HAP-1 (cell line): Measurements from ENCODE around the gene NKX1-2.

Source experiments
- DNase-seq, 2 experiments: peaks; one replicate each; pipeline ENCODE4 v3.0.0-alpha.2; 2016 to 2020; ENCODE audit warnings: low spot score in 2 of 2
- H3K27me3 ChIP-seq: fragments of 250-450 bp; sonication (Bioruptor Pico); 2 replicates; pipeline ENCODE4 v1.5.1; 2020; ENCODE audit warnings: low read depth, mild to moderate bottlenecking, moderate library complexity
- H3K36me3 ChIP-seq: fragments of 250-450 bp; sonication (Bioruptor Pico); replicated peaks from 2 replicates; pipeline ENCODE4 v1.5.1; 2020; ENCODE audit warnings: mild to moderate bottlenecking
- H3K4me1 ChIP-seq: fragments of 250-450 bp; sonication (Bioruptor Pico); 2 replicates; pipeline ENCODE4 v1.5.1; 2020; ENCODE audit warnings: mild to moderate bottlenecking
- H3K4me3 ChIP-seq: fragments of 250-450 bp; sonication (Bioruptor Pico); 2 replicates; pipeline ENCODE4 v1.5.1; 2020; ENCODE audit warnings: mild to moderate bottlenecking, moderate library complexity
- H3K9me3 ChIP-seq: fragments of 250-450 bp; sonication (Bioruptor Pico); 2 replicates; pipeline ENCODE4 v1.5.1; 2020; ENCODE audit warnings: mild to moderate bottlenecking, moderate library complexity
- in situ Hi-C: fragments of 300-500 bp; cut with MboI; formaldehyde crosslinking; loops from 3 replicates; pipeline ENCODE4 v1.14.3; 2020; ENCODE audit warnings: low sequenced_read_pairs, inconsistent platforms, mixed read lengths

Gene NKX1-2

GRCh38 chr10:124450012-124450782 lies at the start of gene NKX1-2:
NKX1-2 (minus strand) TSS chr10:124450035; CDS start chr10:124449943, 92 bp downstream.
- in situ Hi-C loops, result no loop called here
- Histone ChIP-seq H3K9me3 (no peaks in the 10 kb centered on the region), H3K27me3 (peaks cover 31% of the 10 kb centered on the region), H3K4me3 (peak within 1 kb of the TSS; percentile 21), H3K36me3 (no peaks in the 10 kb centered on the region), H3K4me1 (peaks cover 21% of the 10 kb centered on the region)
- DNase-seq, result peak in 1 of 2 experiments; percentile 51

GRCh38 chr10:124498056-124498455 lies 48.2 kb upstream of the NKX1-2 start:
- DNase-seq, result no peak
- in situ Hi-C loops, result no loop called here
- Histone ChIP-seq H3K36me3 (no peaks in the 10 kb centered on the region), H3K4me1 (no peaks in the 10 kb centered on the region), H3K4me3 (no peak overlapping the region), H3K27me3 (no peaks in the 10 kb centered on the region), H3K9me3 (no peaks in the 10 kb centered on the region)

- in situ Hi-C loops, result no loop called here
- DNase-seq, result no peak
- no peaks in the 10 kb centered on the region for H3K36me3 ChIP-seq
- H3K4me3 ChIP-seq, result no peak overlapping the region
- no peaks in the 10 kb centered on the region for H3K4me1 ChIP-seq
- H3K9me3 ChIP-seq, result no peaks in the 10 kb centered on the region
- no peaks in the 10 kb centered on the region for H3K27me3 ChIP-seq
Observed at GRCh38 chr10:124497196-124497881, 47.5 kb upstream of the NKX1-2 start.

GRCh38 chr10:124496620-124497019 lies 46.8 kb upstream of the NKX1-2 start:
- Histone ChIP-seq H3K4me1 (no peaks in the 10 kb centered on the region), H3K27me3 (no peaks in the 10 kb centered on the region), H3K36me3 (no peaks in the 10 kb centered on the region), H3K9me3 (no peaks in the 10 kb centered on the region), H3K4me3 (no peak overlapping the region)
- DNase-seq, result no peak
- in situ Hi-C loops, result no loop called here

- in situ Hi-C loops, result no loop called here
- no peak for DNase-seq
- no peaks in the 10 kb centered on the region for H3K9me3 ChIP-seq
Observed at GRCh38 chr10:124496150-124496549, 46.3 kb upstream of the NKX1-2 start.

GRCh38 chr10:124495725-124496124 lies 45.9 kb upstream of the NKX1-2 start:
- no peaks in the 10 kb centered on the region for H3K27me3 ChIP-seq
- H3K36me3 ChIP-seq, result no peaks in the 10 kb centered on the region
- H3K9me3 ChIP-seq, result no peaks in the 10 kb centered on the region
- H3K4me1 ChIP-seq, result no peaks in the 10 kb centered on the region
- in situ Hi-C loops, result no loop called here
- no peak overlapping the region for H3K4me3 ChIP-seq
- no peak for DNase-seq

More at GRCh38 chr10:124496150-124496549, 46.3 kb upstream of the NKX1-2 start:
- H3K36me3 ChIP-seq, result no peaks in the 10 kb centered on the region
- no peak overlapping the region for H3K4me3 ChIP-seq
- H3K27me3 ChIP-seq, result no peaks in the 10 kb centered on the region
- no peaks in the 10 kb centered on the region for H3K4me1 ChIP-seq

- no peak overlapping the region for H3K4me3 ChIP-seq
- H3K9me3 ChIP-seq, result no peaks in the 10 kb centered on the region
- in situ Hi-C loops, result no loop called here
- H3K27me3 ChIP-seq, result no peaks in the 10 kb centered on the region
- no peaks in the 10 kb centered on the region for H3K36me3 ChIP-seq
- H3K4me1 ChIP-seq, result no peaks in the 10 kb centered on the region
- no peak for DNase-seq
Observed at GRCh38 chr10:124495162-124495561, 45.3 kb upstream of the NKX1-2 start.

- Histone ChIP-seq H3K27me3 (no peaks in the 10 kb centered on the region), H3K4me3 (no peak overlapping the region), H3K9me3 (no peaks in the 10 kb centered on the region), H3K4me1 (no peaks in the 10 kb centered on the region), H3K36me3 (no peaks in the 10 kb centered on the region)
- no peak for DNase-seq
- in situ Hi-C loops, result no loop called here
Observed at GRCh38 chr10:124494046-124494807, 44.4 kb upstream of the NKX1-2 start.

- Histone ChIP-seq H3K27me3 (no peaks in the 10 kb centered on the region), H3K4me1 (no peaks in the 10 kb centered on the region), H3K9me3 (no peaks in the 10 kb centered on the region), H3K36me3 (no peaks in the 10 kb centered on the region), H3K4me3 (no peak overlapping the region)
- in situ Hi-C loops, result no loop called here
- DNase-seq, result no peak
Observed at GRCh38 chr10:124493214-124493882, 43.5 kb upstream of the NKX1-2 start.

- no peak for DNase-seq
- in situ Hi-C loops, result no loop called here
- H3K4me3 ChIP-seq, result no peak overlapping the region
- H3K9me3 ChIP-seq, result no peaks in the 10 kb centered on the region
- H3K27me3 ChIP-seq, result no peaks in the 10 kb centered on the region
- no peaks in the 10 kb centered on the region for H3K4me1 ChIP-seq
- no peaks in the 10 kb centered on the region for H3K36me3 ChIP-seq
Observed at GRCh38 chr10:124492266-124492665, 42.4 kb upstream of the NKX1-2 start.

GRCh38 chr10:124491105-124491504 lies 41.3 kb upstream of the NKX1-2 start:
- H3K4me1 ChIP-seq, result no peaks in the 10 kb centered on the region
- in situ Hi-C loops, result no loop called here
- no peak overlapping the region for H3K4me3 ChIP-seq
- H3K27me3 ChIP-seq, result no peaks in the 10 kb centered on the region
- H3K9me3 ChIP-seq, result peaks cover 4% of the 10 kb centered on the region
- DNase-seq, result no peak
- no peaks in the 10 kb centered on the region for H3K36me3 ChIP-seq

- DNase-seq, result no peak
- in situ Hi-C loops, result no loop called here
- Histone ChIP-seq H3K36me3 (no peaks in the 10 kb centered on the region), H3K27me3 (no peaks in the 10 kb centered on the region), H3K9me3 (peaks cover 4% of the 10 kb centered on the region), H3K4me1 (no peaks in the 10 kb centered on the region), H3K4me3 (no peak overlapping the region)
Observed at GRCh38 chr10:124486635-124487034, 36.8 kb upstream of the NKX1-2 start.

- no peak for DNase-seq
- no peaks in the 10 kb centered on the region for H3K36me3 ChIP-seq
- H3K9me3 ChIP-seq, result peaks cover 4% of the 10 kb centered on the region
- in situ Hi-C loops, result no loop called here
- H3K4me3 ChIP-seq, result no peak overlapping the region
- no peaks in the 10 kb centered on the region for H3K4me1 ChIP-seq
- no peaks in the 10 kb centered on the region for H3K27me3 ChIP-seq
Observed at GRCh38 chr10:124484661-124485060, 34.8 kb upstream of the NKX1-2 start.
